Measurements from ENCODE around the gene MC1R.
A peak's percentile ranks its signal among the peaks of the same experiment; 100 is the strongest.
"Not testable (repeated sequence)": the region's sequence is repeated elsewhere in the genome, so short reads cannot be mapped to it uniquely, and the experiment has no call there.

The MC1R gene

GRCh38 chr16:89918453-89919347, at the start of gene MC1R:
MC1R (plus strand) TSS chr16:89918862; CDS start chr16:89919259, 397 bp downstream.
- Mint-ChIP-seq H3K4me3 (peak within 1 kb of the TSS; percentile 72 to 87), H3K9me3 (no peaks in the 10 kb centered on the region), H3K27me3 (peaks cover 38 to 45% of the 10 kb centered on the region in 2 donors), H3K4me1 (peaks cover 29 to 50% of the 10 kb centered on the region in 2 donors), H3K27ac (peak within 1 kb of the TSS; percentile 87), H3K36me3 (peaks cover 9 to 15% of the 10 kb centered on the region in 2 donors)
- no peak for DNase-seq
- peak; percentile 47 to 49 for ATAC-seq (replicated peaks)

- peaks cover 5 to 13% of the 10 kb centered on the region in 2 donors for H3K4me1 Mint-ChIP-seq
- no peaks in the 10 kb centered on the region for H3K9me3 Mint-ChIP-seq
- no peak overlapping the region for H3K4me3 Mint-ChIP-seq
- H3K27me3 Mint-ChIP-seq = no peaks in the 10 kb centered on the region
- H3K27ac Mint-ChIP-seq = no peak overlapping the region
- H3K36me3 Mint-ChIP-seq = peaks cover 5 to 9% of the 10 kb centered on the region in 2 donors
- DNase-seq (no peak), ATAC-seq (replicated peaks) (no peak)
These were observed 48.8 kb upstream of the MC1R start for GRCh38 chr16:89869911-89870310.

- no peak for ATAC-seq (replicated peaks)
- H3K4me3 Mint-ChIP-seq = no peak overlapping the region
- no peak for DNase-seq
- H3K27me3 Mint-ChIP-seq = no peaks in the 10 kb centered on the region
- no peaks in the 10 kb centered on the region for H3K9me3 Mint-ChIP-seq
- H3K4me1 Mint-ChIP-seq = peaks cover 7 to 19% of the 10 kb centered on the region in 2 donors
- H3K36me3 Mint-ChIP-seq = peaks cover 10 to 13% of the 10 kb centered on the region in 2 donors
- no peak overlapping the region for H3K27ac Mint-ChIP-seq
These were observed 48.2 kb upstream of the MC1R start for GRCh38 chr16:89870440-89870839.

- Mint-ChIP-seq H3K27ac (no peak overlapping the region), H3K4me1 (peaks cover 7 to 19% of the 10 kb centered on the region in 2 donors), H3K4me3 (peak overlapping the region in 1 of 2 donors; percentile 97), H3K36me3 (peaks cover 10 to 12% of the 10 kb centered on the region in 2 donors), H3K27me3 (no peaks in the 10 kb centered on the region), H3K9me3 (no peaks in the 10 kb centered on the region)
- no peak for ATAC-seq (replicated peaks)
- DNase-seq = no peak
These were observed 46.8 kb upstream of the MC1R start for GRCh38 chr16:89871895-89872294.

GRCh38 chr16:89873109-89873971, 45.3 kb upstream of the MC1R start, which contains the start of gene TCF25:
TCF25 (plus strand) TSS chr16:89873592; CDS start chr16:89873668, 76 bp downstream.
- ATAC-seq (replicated peaks) = peak; percentile 53 to 54
- Mint-ChIP-seq H3K4me3 (peak within 1 kb of the TSS; percentile 90 to 97), H3K27me3 (no peaks in the 10 kb centered on the region), H3K36me3 (peaks cover 14 to 16% of the 10 kb centered on the region in 2 donors), H3K4me1 (peaks cover 8 to 25% of the 10 kb centered on the region in 2 donors), H3K9me3 (no peaks in the 10 kb centered on the region), H3K27ac (peak within 1 kb of the TSS; percentile 99)
- DNase-seq = peak; percentile 80

GRCh38 chr16:89873972-89874689, 44.5 kb upstream of the MC1R start:
- H3K9me3 Mint-ChIP-seq = no peaks in the 10 kb centered on the region
- peak overlapping the region; percentile 90 to 97 for H3K4me3 Mint-ChIP-seq
- peak overlapping the region; percentile 99 for H3K27ac Mint-ChIP-seq
- peak; percentile 77 to 79 for ATAC-seq (replicated peaks)
- H3K4me1 Mint-ChIP-seq = peaks cover 8 to 25% of the 10 kb centered on the region in 2 donors
- H3K36me3 Mint-ChIP-seq = peaks cover 19 to 21% of the 10 kb centered on the region in 2 donors
- H3K27me3 Mint-ChIP-seq = no peaks in the 10 kb centered on the region
- peak; percentile 96 for DNase-seq

GRCh38 chr16:89879123-89879522, 39.5 kb upstream of the MC1R start:
- not testable (repeated sequence) for H3K27me3 Mint-ChIP-seq; H3K4me3 Mint-ChIP-seq; ATAC-seq (replicated peaks); H3K27ac Mint-ChIP-seq; DNase-seq; H3K9me3 Mint-ChIP-seq
- peaks cover 32 to 36% of the 10 kb centered on the region in 2 donors for H3K36me3 Mint-ChIP-seq
- H3K4me1 Mint-ChIP-seq = peaks cover 13 to 22% of the 10 kb centered on the region in 2 donors

- no peak for ATAC-seq (replicated peaks)
These were observed 37.9 kb upstream of the MC1R start for GRCh38 chr16:89880477-89881367.

GRCh38 chr16:89881368-89881730, 37.3 kb upstream of the MC1R start:
- H3K27me3 Mint-ChIP-seq = no peaks in the 10 kb centered on the region
- DNase-seq = no peak
- peaks cover 12% of the 10 kb centered on the region in 2 donors for H3K4me1 Mint-ChIP-seq
- no peak overlapping the region for H3K4me3 Mint-ChIP-seq
- H3K36me3 Mint-ChIP-seq = peaks cover 38 to 40% of the 10 kb centered on the region in 2 donors
- no peak for ATAC-seq (replicated peaks)
- no peaks in the 10 kb centered on the region for H3K9me3 Mint-ChIP-seq
- H3K27ac Mint-ChIP-seq = no peak overlapping the region

More at GRCh38 chr16:89880477-89881367, 37.9 kb upstream of the MC1R start:
- DNase-seq = no peak
- no peaks in the 10 kb centered on the region for H3K9me3 Mint-ChIP-seq
- H3K4me1 Mint-ChIP-seq = peaks cover 12% of the 10 kb centered on the region in 2 donors
- H3K36me3 Mint-ChIP-seq = peaks cover 34 to 40% of the 10 kb centered on the region in 2 donors
- no peak overlapping the region for H3K4me3 Mint-ChIP-seq
- no peaks in the 10 kb centered on the region for H3K27me3 Mint-ChIP-seq
- no peak overlapping the region for H3K27ac Mint-ChIP-seq

GRCh38 chr16:89883346-89884040, 35.2 kb upstream of the MC1R start:
- H3K36me3 Mint-ChIP-seq = peaks cover 39 to 46% of the 10 kb centered on the region in 2 donors
- no peak for ATAC-seq (replicated peaks)

GRCh38 chr16:89884041-89884421, 34.6 kb upstream of the MC1R start:
- H3K27ac Mint-ChIP-seq = peak overlapping the region; percentile 79
- DNase-seq (no peak), ATAC-seq (replicated peaks) (no peak)
- no peaks in the 10 kb centered on the region for H3K27me3 Mint-ChIP-seq
- peaks cover 38 to 42% of the 10 kb centered on the region in 2 donors for H3K36me3 Mint-ChIP-seq
- no peak overlapping the region for H3K4me3 Mint-ChIP-seq
- peaks cover 6 to 11% of the 10 kb centered on the region in 2 donors for H3K4me1 Mint-ChIP-seq
- no peaks in the 10 kb centered on the region for H3K9me3 Mint-ChIP-seq

More at GRCh38 chr16:89883346-89884040, 35.2 kb upstream of the MC1R start:
- peak overlapping the region; percentile 79 for H3K27ac Mint-ChIP-seq
- H3K4me1 Mint-ChIP-seq = peaks cover 6 to 11% of the 10 kb centered on the region in 2 donors
- no peaks in the 10 kb centered on the region for H3K27me3 Mint-ChIP-seq
- DNase-seq = no peak
- no peaks in the 10 kb centered on the region for H3K9me3 Mint-ChIP-seq
- H3K4me3 Mint-ChIP-seq = no peak overlapping the region

- Mint-ChIP-seq H3K27me3 (no peaks in the 10 kb centered on the region), H3K36me3 (peaks cover 45 to 51% of the 10 kb centered on the region in 2 donors), H3K4me3 (no peak overlapping the region), H3K27ac (no peak overlapping the region), H3K9me3 (no peaks in the 10 kb centered on the region), H3K4me1 (peaks cover 6 to 11% of the 10 kb centered on the region in 2 donors)
- ATAC-seq (replicated peaks) (no peak), DNase-seq (no peak)
These were observed 31.4 kb upstream of the MC1R start for GRCh38 chr16:89887243-89887642.
